Sigmoid colon (tissue), 7 donors: ENCODE results near the gene MYO15A. TPM values are rescaled to one million over a fixed set of nuclear protein-coding genes. Genes with fewer than 3 reads are reported as not detected.

ENCODE experiments used
- DNase-seq: peaks from one replicate; pipeline ENCODE4 v3.0.0-alpha.2; 2019
- H3K27ac ChIP-seq, 4 donors: fragments of 200-600 bp; sonication (generic); one replicate each; pipeline ENCODE4 v1.5.1; 2016 to 2019; ENCODE audit warnings: mild to moderate bottlenecking in 1 of 4
- H3K27me3 ChIP-seq, 3 donors: fragments of 200-600 bp; sonication (generic); one replicate each; pipeline ENCODE4 v1.5.1; 2019; ENCODE audit warnings: mild to moderate bottlenecking in 1 of 3
- H3K36me3 ChIP-seq, 4 donors: fragments of 200-600 bp; sonication (generic); one replicate each; pipeline ENCODE4 v1.5.1; 2016 to 2019
- H3K4me1 ChIP-seq, 4 donors: fragments of 200-600 bp; sonication (generic); one replicate each; pipeline ENCODE4 v1.5.1; 2017 to 2019
- H3K4me3 ChIP-seq, 4 donors: fragments of 200-600 bp; sonication (generic); one replicate each; pipeline ENCODE4 v1.5.1; 2017 to 2019; ENCODE audit warnings: mild to moderate bottlenecking in 2 of 4, moderate library complexity in 1 of 4
- H3K9me3 ChIP-seq, 4 donors: fragments of 200-600 bp in 3 of 4; sonication (generic) in 3 of 4; one replicate each; pipeline versions ENCODE4 v1.5.1 to v1.6.1; 2013 to 2019
- EP300 ChIP-seq, 4 donors: sonication (generic); formaldehyde crosslinking; IDR thresholded peaks; one replicate each; pipeline ENCODE4 v1.6.1; 2017; ENCODE audit warnings: antibody characterized with exemption in 4 of 4
- POLR2A ChIP-seq, 2 donors: fragments of 450-650 bp; IDR thresholded peaks; one replicate each; pipeline ENCODE4 v1.6.1; 2016; ENCODE audit warnings: antibody characterized with exemption in 2 of 2, mild to moderate bottlenecking in 2 of 2, moderate library complexity in 2 of 2
- POLR2AphosphoS5 ChIP-seq, 4 donors: sonication (generic); formaldehyde crosslinking; IDR thresholded peaks; one replicate each; pipeline ENCODE4 v1.6.1; 2017; ENCODE audit warnings: antibody characterized with exemption in 4 of 4
- WGBS, 2 donors: extraction: QIAGEN DNeasy Blood & Tissue Kit; methylation state at CpG; one replicate each; pipeline ENCODE4 v1.1.7; 2013; 5-methylcytosine and 5-hydroxymethylcytosine counted together
- intact Hi-C: fragments of 100-400 bp; cut with DNase I; formaldehyde crosslinking; loops from one replicate; pipeline ENCODE4 v1.15.1; 2023
- polyA plus RNA-seq, 3 donors: library from polyadenylated mRNA; stranded (reverse); fragments of 200-250 nt; gene quantifications; one replicate each; pipeline ENCODE4 v1.2.3, GENCODE V29; 2013
- total RNA-seq, 4 donors: library from RNA; depleted of rRNA; stranded (reverse); fragments of >200 nt; gene quantifications; one replicate each; pipeline ENCODE4 v1.1.0, GENCODE V29; 2016
- TF ChIP-seq, protein P1 (sequence below), 4 experiments: fragments of 450-650 bp in 3 of 4; fragments of 200-600 bp in 1 of 4; IDR thresholded peaks; one replicate each; pipeline ENCODE4 v1.5.1; 2016 to 2019; ENCODE audit warnings: antibody characterized with exemption in 4 of 4, mild to moderate bottlenecking in 3 of 4, moderate library complexity in 2 of 4
- donor health status: healthy with polysubstance abuse.
- donor health status: Bipolar disorder and iron deficiency.
- donor health status: healthy.

The MYO15A gene
- total and polyA plus RNA-seq, 7 donors: 0.60 to 3.6 (median 0.72) TPM; not detected in 1

DNA sequence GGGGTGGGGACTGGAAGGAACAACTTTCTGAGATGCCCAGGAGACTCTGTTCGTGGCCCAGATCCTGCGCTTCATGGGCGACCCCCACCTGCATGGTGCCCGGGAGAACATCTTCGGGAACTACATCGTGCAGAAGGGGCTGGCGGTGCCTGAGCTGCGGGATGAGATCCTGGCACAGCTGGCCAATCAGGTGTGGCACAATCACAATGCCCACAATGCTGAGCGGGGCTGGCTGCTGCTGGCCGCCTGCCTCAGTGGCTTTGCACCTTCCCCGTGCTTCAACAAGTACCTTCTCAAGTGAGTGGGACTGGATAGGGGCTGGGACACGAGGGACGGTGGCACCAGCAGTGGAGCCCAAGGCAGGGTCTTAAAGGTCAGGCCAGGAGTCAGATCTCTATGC lies 37.3 kb downstream of the MYO15A start:
- intact Hi-C loops: no loop called here
- DNase-seq: no peak
- no peaks in the 10 kb centered on the region for H3K36me3 ChIP-seq
- H3K9me3 ChIP-seq: no peaks in the 10 kb centered on the region
- H3K4me3 ChIP-seq: no peak overlapping the region
- H3K4me1 ChIP-seq: peaks cover 0 to 7% (median 2%) of the 10 kb centered on the region in 4 donors
- H3K27ac ChIP-seq: no peak overlapping the region
- TF ChIP-seq EP300 (IDR thresholded peaks at IDR 0.05) (no peak), POLR2AphosphoS5 (IDR thresholded peaks at IDR 0.05) (no peak), POLR2A (IDR thresholded peaks at IDR 0.05) (no peak)
- TF ChIP-seq, protein P1, sequence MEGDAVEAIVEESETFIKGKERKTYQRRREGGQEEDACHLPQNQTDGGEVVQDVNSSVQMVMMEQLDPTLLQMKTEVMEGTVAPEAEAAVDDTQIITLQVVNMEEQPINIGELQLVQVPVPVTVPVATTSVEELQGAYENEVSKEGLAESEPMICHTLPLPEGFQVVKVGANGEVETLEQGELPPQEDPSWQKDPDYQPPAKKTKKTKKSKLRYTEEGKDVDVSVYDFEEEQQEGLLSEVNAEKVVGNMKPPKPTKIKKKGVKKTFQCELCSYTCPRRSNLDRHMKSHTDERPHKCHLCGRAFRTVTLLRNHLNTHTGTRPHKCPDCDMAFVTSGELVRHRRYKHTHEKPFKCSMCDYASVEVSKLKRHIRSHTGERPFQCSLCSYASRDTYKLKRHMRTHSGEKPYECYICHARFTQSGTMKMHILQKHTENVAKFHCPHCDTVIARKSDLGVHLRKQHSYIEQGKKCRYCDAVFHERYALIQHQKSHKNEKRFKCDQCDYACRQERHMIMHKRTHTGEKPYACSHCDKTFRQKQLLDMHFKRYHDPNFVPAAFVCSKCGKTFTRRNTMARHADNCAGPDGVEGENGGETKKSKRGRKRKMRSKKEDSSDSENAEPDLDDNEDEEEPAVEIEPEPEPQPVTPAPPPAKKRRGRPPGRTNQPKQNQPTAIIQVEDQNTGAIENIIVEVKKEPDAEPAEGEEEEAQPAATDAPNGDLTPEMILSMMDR (IDR thresholded peaks at IDR 0.05): no peak
- H3K27me3 ChIP-seq: peaks cover 0 to 21% (median 0%) of the 10 kb centered on the region in 3 donors
- 82 to 89% methylated on average over 13 of the region's 13 CpGs for WGBS, 2 donors

DNA sequence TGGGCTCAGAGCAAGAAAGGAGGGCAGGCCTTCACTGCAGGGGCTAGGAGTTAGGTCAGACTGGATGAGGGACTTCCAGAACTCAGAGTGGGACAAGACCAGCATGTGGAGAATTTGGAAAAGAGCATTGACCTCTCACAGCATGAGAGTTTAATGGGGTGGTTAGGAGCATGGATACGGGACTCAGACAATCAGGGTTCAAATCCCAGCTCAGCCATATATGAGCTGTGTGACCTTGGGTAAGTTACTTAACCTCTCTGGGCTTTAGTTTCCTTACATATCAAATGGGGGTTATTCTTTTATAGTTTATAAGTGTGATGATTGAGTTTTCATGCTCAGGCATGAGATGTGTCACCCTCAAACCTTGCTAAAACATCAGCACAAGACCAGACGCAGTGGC lies 37.7 kb downstream of the MYO15A start:
- no peaks in the 10 kb centered on the region for H3K36me3 ChIP-seq
- H3K27ac ChIP-seq: no peak overlapping the region
- TF ChIP-seq EP300 (IDR thresholded peaks at IDR 0.05): no peak
- TF ChIP-seq POLR2A (IDR thresholded peaks at IDR 0.05): no peak
- no peak for TF ChIP-seq POLR2AphosphoS5 (IDR thresholded peaks at IDR 0.05)
- TF ChIP-seq, protein P1 (IDR thresholded peaks at IDR 0.05): no peak
- 90 to 92% methylated on average over 2 of the region's 2 CpGs for WGBS, 2 donors
- H3K4me3 ChIP-seq: no peak overlapping the region
- intact Hi-C loops: no loop called here
- no peak for DNase-seq
- peaks cover 0 to 21% (median 0%) of the 10 kb centered on the region in 3 donors for H3K27me3 ChIP-seq
- no peaks in the 10 kb centered on the region for H3K9me3 ChIP-seq
- peaks cover 0 to 3% (median 0%) of the 10 kb centered on the region in 4 donors for H3K4me1 ChIP-seq

DNA sequence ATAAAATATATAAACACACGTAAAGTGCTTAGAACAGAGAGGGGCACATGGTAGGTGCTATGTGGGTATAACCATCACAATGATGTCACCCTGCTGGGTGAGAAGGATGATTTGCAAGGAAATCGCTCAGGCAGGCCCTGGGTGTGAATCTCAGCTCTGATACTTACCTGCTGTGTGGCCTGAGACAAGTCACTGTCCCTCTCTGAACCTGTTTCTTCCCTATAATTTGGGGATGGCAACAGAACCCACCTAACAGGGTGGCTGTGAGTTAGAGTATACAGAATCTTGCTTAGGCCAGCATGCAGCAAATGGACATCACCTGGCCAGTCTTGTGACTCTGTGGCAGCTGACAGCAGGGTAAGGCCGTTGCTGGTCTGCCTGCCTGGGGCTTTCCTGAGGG lies 38.4 kb downstream of the MYO15A start:
- intact Hi-C loops: no loop called here
- Histone ChIP-seq H3K4me3 (no peak overlapping the region), H3K27ac (no peak overlapping the region), H3K27me3 (peaks cover 0 to 15% (median 0%) of the 10 kb centered on the region in 3 donors), H3K36me3 (no peaks in the 10 kb centered on the region), H3K9me3 (no peaks in the 10 kb centered on the region), H3K4me1 (no peaks in the 10 kb centered on the region)
- TF ChIP-seq POLR2A (IDR thresholded peaks at IDR 0.05) (no peak), EP300 (IDR thresholded peaks at IDR 0.05) (no peak), POLR2AphosphoS5 (IDR thresholded peaks at IDR 0.05) (no peak)
- TF ChIP-seq, protein P1 (IDR thresholded peaks at IDR 0.05): no peak
- DNase-seq: no peak
- WGBS, 2 donors: 82 to 84% methylated on average over 3 of the region's 3 CpGs

DNA sequence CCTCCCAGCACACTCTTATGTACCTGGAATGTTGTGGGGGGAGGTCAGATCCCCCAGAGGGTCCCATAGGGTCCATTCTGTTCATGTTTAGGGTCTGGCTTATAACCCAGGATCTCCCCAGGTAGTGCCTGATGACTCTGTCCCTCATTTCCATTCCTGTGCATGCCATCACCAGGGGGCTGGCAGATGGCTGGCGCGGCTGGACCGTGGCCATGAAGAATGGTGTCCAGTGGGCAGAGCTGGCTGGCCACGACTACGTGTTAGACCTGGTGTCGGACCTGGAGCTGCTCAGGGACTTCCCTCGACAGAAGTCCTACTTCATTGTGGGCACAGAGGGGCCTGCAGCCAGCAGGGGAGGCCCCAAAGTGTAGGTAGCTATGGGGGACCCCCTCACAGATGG lies 40.0 kb downstream of the MYO15A start:
- TF ChIP-seq EP300 (IDR thresholded peaks at IDR 0.05): no peak
- TF ChIP-seq POLR2AphosphoS5 (IDR thresholded peaks at IDR 0.05): no peak
- no peak for TF ChIP-seq POLR2A (IDR thresholded peaks at IDR 0.05)
- TF ChIP-seq, protein P1 (IDR thresholded peaks at IDR 0.05): no peak
- Histone ChIP-seq H3K9me3 (no peaks in the 10 kb centered on the region), H3K27ac (no peak overlapping the region), H3K4me3 (no peak overlapping the region), H3K36me3 (no peaks in the 10 kb centered on the region), H3K27me3 (peaks cover 0 to under 1% (median 0%) of the 10 kb centered on the region in 3 donors), H3K4me1 (peaks cover 0 to 6% (median 3%) of the 10 kb centered on the region in 4 donors)
- intact Hi-C loops: no loop called here
- 90% methylated on average over 7 of the region's 7 CpGs for WGBS, 2 donors
- DNase-seq: no peak

DNA sequence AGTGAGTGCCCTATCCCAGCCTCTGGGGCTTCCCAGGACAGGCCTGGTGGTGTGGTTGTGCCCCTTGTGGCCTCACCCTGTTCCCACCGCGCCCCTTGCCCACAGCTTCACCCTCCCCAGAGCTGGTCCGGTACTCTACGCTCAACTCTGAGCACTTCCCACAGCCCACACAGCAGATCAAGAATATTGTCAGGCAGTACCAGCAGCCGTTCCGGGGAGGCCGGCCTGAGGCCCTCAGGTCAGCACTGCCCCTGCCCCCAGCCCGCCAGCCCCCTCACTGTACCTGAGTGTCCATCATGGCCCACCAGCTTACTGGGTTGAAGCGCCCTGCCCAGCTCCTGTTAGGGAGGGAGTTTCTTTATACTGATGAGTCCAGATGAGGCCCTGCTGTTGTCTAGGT lies 42.7 kb downstream of the MYO15A start:
- no peak overlapping the region for H3K27ac ChIP-seq
- intact Hi-C loops: loop anchor here (5.0 kb wide), 1 partner anchor 36 kb away; no protein-coding TSS in a partner anchor
- no peaks in the 10 kb centered on the region for H3K27me3 ChIP-seq
- TF ChIP-seq EP300 (IDR thresholded peaks at IDR 0.05): no peak
- no peak for TF ChIP-seq POLR2AphosphoS5 (IDR thresholded peaks at IDR 0.05)
- TF ChIP-seq, protein P1 (IDR thresholded peaks at IDR 0.05): no peak
- TF ChIP-seq POLR2A (IDR thresholded peaks at IDR 0.05): no peak
- H3K9me3 ChIP-seq: no peaks in the 10 kb centered on the region
- H3K4me1 ChIP-seq: peaks cover 0 to 6% (median 4%) of the 10 kb centered on the region in 4 donors
- H3K36me3 ChIP-seq: no peaks in the 10 kb centered on the region
- no peak for DNase-seq
- H3K4me3 ChIP-seq: no peak overlapping the region
- 87 to 92% methylated on average over 9 of the region's 9 CpGs for WGBS, 2 donors
